ENCODE results near the gene CYB561. TPM values are rescaled to one million over a fixed set of nuclear protein-coding genes. Genes with fewer than 3 reads are reported as not detected.
A peak's percentile ranks its signal among the peaks of the same experiment; 100 is the strongest.

CYB561 gene
- total RNA-seq, 6 experiments from 2014 or later, result 7.4 to 21.9 (median 11.4) TPM

GRCh38 chr17:63419949-63420867, 25.9 kb downstream of the CYB561 start:
- no peak overlapping the region for H3K27ac ChIP-seq
- intact Hi-C loops (cut with DNase I), result no loop called here

GRCh38 chr17:63419398-63419797, 26.7 kb downstream of the CYB561 start:
- TF ChIP-seq POLR2A (IDR thresholded peaks at IDR 0.05) (no peak), CTCF (IDR thresholded peaks at IDR 0.05) (no peak)
- ATAC-seq, result no peak
- Histone ChIP-seq H3K9me3 (no peaks in the 10 kb centered on the region), H3K4me1 (no peaks in the 10 kb centered on the region), H3K27me3 (no peaks in the 10 kb centered on the region), H3K27ac (no peak overlapping the region), H3K4me3 (no peak overlapping the region), H3K36me3 (no peaks in the 10 kb centered on the region)
- DNase-seq, result no peak
- intact Hi-C loops (cut with DNase I), result no loop called here
- 61% methylated on average over 2 of the region's 2 CpGs for WGBS (ENCODE audit: insufficient coverage, low coverage, low lambda C conversion rate, missing lambda C conversion rate)

More at GRCh38 chr17:63419949-63420867, 25.9 kb downstream of the CYB561 start:
- H3K4me3 ChIP-seq, result no peak overlapping the region
- ATAC-seq (peak; percentile 25 to 57 (median 42)), DNase-seq (no peak)
- H3K36me3 ChIP-seq, result no peaks in the 10 kb centered on the region
- H3K27me3 ChIP-seq, result no peaks in the 10 kb centered on the region
- no peaks in the 10 kb centered on the region for H3K4me1 ChIP-seq
- H3K9me3 ChIP-seq, result no peaks in the 10 kb centered on the region
- WGBS (ENCODE audit: insufficient coverage, low coverage, low lambda C conversion rate, missing lambda C conversion rate), result 56% methylated on average over 12 of the region's 23 CpGs
- TF ChIP-seq POLR2A (IDR thresholded peaks at IDR 0.05) (no peak), CTCF (IDR thresholded peaks at IDR 0.05) (no peak)

- intact Hi-C loops (cut with DNase I), result no loop called here
- H3K9me3 ChIP-seq, result no peaks in the 10 kb centered on the region
- no peaks in the 10 kb centered on the region for H3K4me1 ChIP-seq
- 67% methylated on average over 5 of the region's 8 CpGs for WGBS (ENCODE audit: insufficient coverage, low coverage, low lambda C conversion rate, missing lambda C conversion rate)
- no peak for TF ChIP-seq CTCF (IDR thresholded peaks at IDR 0.05)
- H3K27ac ChIP-seq, result no peak overlapping the region
- ATAC-seq (no peak), DNase-seq (no peak)
- no peak overlapping the region for H3K4me3 ChIP-seq
- H3K36me3 ChIP-seq, result no peaks in the 10 kb centered on the region
- H3K27me3 ChIP-seq, result no peaks in the 10 kb centered on the region
These were observed 27.6 kb downstream of the CYB561 start for GRCh38 chr17:63418540-63418939.

- Histone ChIP-seq H3K27me3 (no peaks in the 10 kb centered on the region), H3K9me3 (no peaks in the 10 kb centered on the region), H3K4me1 (no peaks in the 10 kb centered on the region), H3K4me3 (no peak overlapping the region), H3K27ac (no peak overlapping the region), H3K36me3 (no peaks in the 10 kb centered on the region)
- TF ChIP-seq POLR2A (IDR thresholded peaks at IDR 0.05) (no peak), CTCF (IDR thresholded peaks at IDR 0.05) (no peak)
- 81% methylated on average over 3 of the region's 4 CpGs for WGBS (ENCODE audit: insufficient coverage, low coverage, low lambda C conversion rate, missing lambda C conversion rate)
- ATAC-seq (no peak), DNase-seq (no peak)
- intact Hi-C loops (cut with DNase I), result no loop called here
These were observed 31.9 kb downstream of the CYB561 start for GRCh38 chr17:63414222-63414621.

All from right lobe of liver (tissue), 6 donors.